Immature natural killer cell (primary cell): Measurements from ENCODE around the gene CACNA1A. TPM values are rescaled to one million over a fixed set of nuclear protein-coding genes. Genes with fewer than 3 reads are reported as not detected.
A peak's percentile ranks its signal among the peaks of the same experiment; 100 is the strongest.
"Not testable (repeated sequence)": the region's sequence is repeated elsewhere in the genome, so short reads cannot be mapped to it uniquely, and the experiment has no call there.

Experiments
- DNase-seq, 3 donors: peaks; one replicate each; pipeline ENCODE4 v3.0.0; 2022; ENCODE audit warnings: mixed read lengths in 1 of 3
- H3K27ac Mint-ChIP-seq, 6 donors: one replicate each; pipeline ENCODE4 v1.8.0; 2020; ENCODE audit warnings: mixed read lengths in 6 of 6, mild to moderate bottlenecking in 5 of 6, inconsistent platforms in 4 of 6, moderate library complexity in 3 of 6
- H3K27me3 Mint-ChIP-seq, 3 donors: one replicate each; pipeline ENCODE4 v1.8.0; 2020 to 2021; ENCODE audit warnings: low read depth in 3 of 3, mild to moderate bottlenecking in 3 of 3, mixed read lengths in 3 of 3, moderate library complexity in 3 of 3, inconsistent platforms in 1 of 3
- H3K36me3 Mint-ChIP-seq, 3 donors: one replicate each; pipeline ENCODE4 v1.8.0; 2020; ENCODE audit warnings: mixed read lengths in 3 of 3, inconsistent platforms in 2 of 3, mild to moderate bottlenecking in 2 of 3
- H3K4me1 Mint-ChIP-seq, 2 donors: one replicate each; pipeline ENCODE4 v1.8.0; 2020; ENCODE audit warnings: inconsistent platforms in 2 of 2, mild to moderate bottlenecking in 2 of 2, mixed read lengths in 2 of 2, moderate library complexity in 1 of 2
- H3K4me3 Mint-ChIP-seq, 5 donors: one replicate each; pipeline ENCODE4 v1.8.0; 2020; ENCODE audit warnings: mild to moderate bottlenecking in 5 of 5, mixed read lengths in 5 of 5, inconsistent platforms in 3 of 5, moderate library complexity in 3 of 5
- H3K9me3 Mint-ChIP-seq, 6 donors: one replicate each; pipeline ENCODE4 v1.8.0; 2020; ENCODE audit warnings: mild to moderate bottlenecking in 6 of 6, mixed read lengths in 6 of 6, inconsistent platforms in 4 of 6, moderate library complexity in 3 of 6
- polyA plus RNA-seq, 3 donors: library from polyadenylated mRNA; unstranded; fragments of 300-500 nt; fragmentation: Illumina TruSeq; gene quantifications; one replicate each; pipeline ENCODE4 v1.2.3, GENCODE V29; 2021

CACNA1A gene
- polyA plus RNA-seq, 3 donors from 2014 or later, result 0.12 to 1.4 TPM; not detected in 1

- no peaks in the 10 kb centered on the region for H3K36me3 Mint-ChIP-seq
- H3K27ac Mint-ChIP-seq, result peak overlapping the region; percentile 12 to 40 (median 32)
- peaks cover 2 to 16% (median 6%) of the 10 kb centered on the region in 3 donors for H3K27me3 Mint-ChIP-seq
- peak; percentile 69 to 77 (median 75) for DNase-seq
- H3K4me1 Mint-ChIP-seq, result peaks cover 10 to 18% of the 10 kb centered on the region in 2 donors
- H3K9me3 Mint-ChIP-seq, result peaks cover 0 to 2% (median 0%) of the 10 kb centered on the region in 6 donors
- peak overlapping the region in 4 of 5 donors; percentile 26 to 63 (median 52) for H3K4me3 Mint-ChIP-seq
Measured at GRCh38 chr19:13277104-13277809, 229.0 kb downstream of the CACNA1A start.

- H3K27ac Mint-ChIP-seq, result no peak overlapping the region
- H3K4me3 Mint-ChIP-seq, result no peak overlapping the region
- peaks cover 0 to 2% (median 0%) of the 10 kb centered on the region in 6 donors for H3K9me3 Mint-ChIP-seq
- H3K27me3 Mint-ChIP-seq, result peaks cover 4 to 16% (median 6%) of the 10 kb centered on the region in 3 donors
- no peak for DNase-seq
- H3K36me3 Mint-ChIP-seq, result no peaks in the 10 kb centered on the region
- H3K4me1 Mint-ChIP-seq, result peaks cover 10 to 18% of the 10 kb centered on the region in 2 donors
Measured at GRCh38 chr19:13275016-13275722, 231.1 kb downstream of the CACNA1A start.

GRCh38 chr19:13270514-13271105 is 235.7 kb downstream of the CACNA1A start:
- H3K27me3 Mint-ChIP-seq, result peaks cover 0 to 4% (median 2%) of the 10 kb centered on the region in 3 donors

DNA sequence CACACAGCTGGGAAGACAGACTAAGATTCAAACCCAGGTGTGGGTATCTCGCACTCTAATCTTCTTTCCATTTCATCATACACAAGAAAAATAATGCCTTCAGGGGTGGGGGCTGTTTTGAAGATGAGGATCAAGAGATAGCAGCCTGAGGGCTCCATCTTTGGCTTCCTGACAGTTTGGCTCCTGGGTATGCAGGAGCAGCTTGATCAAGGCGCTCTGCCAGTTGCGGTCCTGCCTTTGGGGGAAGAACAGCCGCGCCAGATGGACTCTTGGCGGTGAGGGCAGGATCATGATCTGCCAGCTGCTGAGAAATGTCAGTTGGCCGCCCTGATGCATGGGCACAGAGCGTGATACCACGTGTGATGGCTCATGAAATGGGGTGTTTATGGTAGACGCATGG is 236.9 kb downstream of the CACNA1A start:
- Mint-ChIP-seq H3K27ac (no peak overlapping the region), H3K4me1 (no peaks in the 10 kb centered on the region), H3K4me3 (no peak overlapping the region), H3K36me3 (no peaks in the 10 kb centered on the region), H3K9me3 (peaks cover 0 to 2% (median 0%) of the 10 kb centered on the region in 6 donors), H3K27me3 (peaks cover 0 to 4% (median 2%) of the 10 kb centered on the region in 3 donors)
- DNase-seq, result no peak

More at GRCh38 chr19:13270514-13271105, 235.7 kb downstream of the CACNA1A start:
- H3K4me1 Mint-ChIP-seq, result no peaks in the 10 kb centered on the region
- no peaks in the 10 kb centered on the region for H3K36me3 Mint-ChIP-seq
- H3K9me3 Mint-ChIP-seq, result peaks cover 0 to 2% (median 0%) of the 10 kb centered on the region in 6 donors
- no peak overlapping the region for H3K4me3 Mint-ChIP-seq
- no peak for DNase-seq
- no peak overlapping the region for H3K27ac Mint-ChIP-seq

DNA sequence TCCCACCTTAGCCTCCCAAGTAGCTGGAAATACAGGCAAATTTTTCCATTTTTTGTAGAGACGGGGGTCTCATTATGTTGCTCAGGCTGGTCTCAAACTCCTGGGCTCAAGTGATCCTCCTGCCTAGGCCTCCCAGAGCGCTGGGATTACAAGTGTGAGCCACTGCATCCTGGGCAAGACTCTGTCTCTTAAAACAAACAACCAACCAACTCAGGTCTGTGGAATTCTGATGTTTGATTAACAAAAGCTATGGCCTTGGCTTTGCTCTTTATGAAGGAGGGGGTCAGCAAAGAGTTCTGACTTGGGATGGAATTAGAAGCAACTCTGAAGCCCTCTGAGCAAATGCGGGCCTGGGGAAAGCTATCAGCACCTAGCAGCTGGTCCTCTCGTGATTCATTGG is 238.4 kb downstream of the CACNA1A start:
- no peak overlapping the region for H3K4me3 Mint-ChIP-seq
- no peaks in the 10 kb centered on the region for H3K4me1 Mint-ChIP-seq
- no peak for DNase-seq
- no peak overlapping the region for H3K27ac Mint-ChIP-seq
- no peaks in the 10 kb centered on the region for H3K36me3 Mint-ChIP-seq
- peaks cover 0 to 2% (median 0%) of the 10 kb centered on the region in 6 donors for H3K9me3 Mint-ChIP-seq
- H3K27me3 Mint-ChIP-seq, result peaks cover 0 to 4% (median 0%) of the 10 kb centered on the region in 3 donors

- no peak for DNase-seq
- Mint-ChIP-seq H3K27me3 (peaks cover 0 to 2% (median 0%) of the 10 kb centered on the region in 3 donors), H3K4me3 (no peak overlapping the region), H3K27ac (no peak overlapping the region), H3K9me3 (no peaks in the 10 kb centered on the region), H3K4me1 (no peaks in the 10 kb centered on the region), H3K36me3 (no peaks in the 10 kb centered on the region)
Measured at GRCh38 chr19:13267131-13267530, 239.1 kb downstream of the CACNA1A start.

DNA sequence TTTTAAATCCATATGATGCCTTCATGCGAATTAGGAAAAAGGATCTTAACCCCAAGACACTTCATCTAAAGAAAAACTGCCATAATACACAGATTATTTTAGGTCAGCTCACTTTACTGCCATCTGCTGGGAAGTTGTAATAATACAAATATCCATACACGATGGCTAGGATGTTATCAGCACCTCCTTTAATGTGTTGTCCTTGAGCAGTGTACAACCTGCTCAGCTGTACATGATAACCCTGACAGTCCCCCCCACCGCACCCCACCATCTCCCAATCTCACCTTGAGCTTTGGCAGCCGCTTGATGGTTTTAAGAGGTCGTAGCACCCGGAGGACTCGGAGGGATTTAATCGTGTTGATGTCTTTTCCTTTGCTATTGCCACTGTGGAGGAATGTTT is 243.8 kb downstream of the CACNA1A start:
- peaks cover 2 to 11% (median 8%) of the 10 kb centered on the region in 3 donors for H3K27me3 Mint-ChIP-seq
- peak; percentile 30 to 50 (median 50) for DNase-seq

GRCh38 chr19:13260883-13261653 is 245.2 kb downstream of the CACNA1A start:
- no peak for DNase-seq
- Mint-ChIP-seq H3K9me3 (peaks cover 0 to 2% (median 0%) of the 10 kb centered on the region in 6 donors), H3K36me3 (peaks cover 0 to 4% (median 0%) of the 10 kb centered on the region in 3 donors), H3K4me1 (no peaks in the 10 kb centered on the region), H3K27ac (no peak overlapping the region), H3K4me3 (no peak overlapping the region), H3K27me3 (peaks cover 5 to 18% (median 8%) of the 10 kb centered on the region in 3 donors)

More for the DNA sequence above, 243.8 kb downstream of the CACNA1A start:
- Mint-ChIP-seq H3K36me3 (peaks cover 0 to 4% (median 0%) of the 10 kb centered on the region in 3 donors), H3K9me3 (no peaks in the 10 kb centered on the region), H3K27ac (no peak overlapping the region), H3K4me1 (no peaks in the 10 kb centered on the region), H3K4me3 (no peak overlapping the region)

DNA sequence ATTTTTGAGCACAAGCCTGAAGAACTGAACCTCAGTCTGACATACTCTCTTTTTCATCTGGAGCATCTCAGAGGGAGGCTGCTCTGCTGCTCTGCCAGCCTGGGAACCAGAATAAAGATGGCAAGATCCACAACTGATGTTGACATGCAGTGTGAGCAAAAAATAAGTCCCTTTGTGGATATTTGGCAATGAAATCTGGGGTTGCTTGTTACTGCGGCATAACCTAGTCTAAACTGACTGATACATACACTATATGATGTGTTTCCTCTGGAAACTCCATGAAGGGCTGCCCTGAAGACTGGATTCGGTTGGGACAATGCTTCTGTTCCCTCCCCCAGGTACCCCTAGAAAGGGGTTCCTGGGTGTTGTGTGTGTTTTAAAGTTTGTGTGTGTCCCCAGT is 249.4 kb downstream of the CACNA1A start:
- Mint-ChIP-seq H3K36me3 (peaks cover 0 to 4% (median 0%) of the 10 kb centered on the region in 3 donors), H3K4me1 (no peaks in the 10 kb centered on the region), H3K9me3 (peaks cover 0 to 2% (median 0%) of the 10 kb centered on the region in 6 donors), H3K27ac (no peak overlapping the region), H3K4me3 (no peak overlapping the region), H3K27me3 (peaks cover 6 to 21% (median 7%) of the 10 kb centered on the region in 3 donors)
- no peak for DNase-seq

DNA sequence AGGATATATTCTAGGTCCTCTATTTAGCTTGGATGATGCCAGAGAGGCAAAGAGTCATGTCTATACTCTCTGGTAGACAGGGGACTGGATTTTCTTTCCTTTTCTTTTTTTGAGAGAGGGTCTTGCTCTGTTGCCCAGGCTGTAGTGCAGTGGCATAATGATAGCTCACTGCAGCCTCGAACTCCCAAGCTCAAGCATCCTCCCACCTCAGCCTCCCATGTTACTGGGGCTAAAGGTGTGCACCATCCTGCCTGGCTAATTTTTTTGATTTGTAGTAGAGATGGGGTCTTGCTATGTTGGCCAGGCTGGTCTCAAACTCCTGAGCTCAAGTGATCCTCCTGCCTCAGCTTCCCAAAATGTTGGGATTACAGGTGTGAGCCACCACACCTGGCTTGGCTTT is 249.9 kb downstream of the CACNA1A start:
- not testable (repeated sequence) for H3K4me3 Mint-ChIP-seq, DNase-seq, H3K36me3 Mint-ChIP-seq, H3K4me1 Mint-ChIP-seq, H3K27ac Mint-ChIP-seq, H3K9me3 Mint-ChIP-seq
- peaks cover 6 to 21% (median 7%) of the 10 kb centered on the region in 3 donors for H3K27me3 Mint-ChIP-seq

DNA sequence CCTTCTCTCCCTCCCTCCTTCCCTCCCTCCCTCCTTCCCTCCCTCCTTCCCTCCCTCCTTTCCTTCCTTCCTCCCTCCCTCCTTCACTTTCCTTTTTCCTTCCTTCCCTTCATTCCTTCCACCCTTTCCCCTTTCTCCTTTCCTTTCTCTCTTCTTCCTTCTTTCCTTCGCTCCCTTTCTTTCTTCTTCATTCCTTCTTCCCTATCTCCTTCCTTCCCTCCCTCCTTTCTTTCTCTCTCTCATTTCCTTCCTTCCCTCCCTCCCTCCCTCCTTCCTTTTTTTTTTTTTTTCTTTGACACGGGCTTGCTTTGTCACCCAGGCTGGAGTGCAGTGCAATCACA is 250.6 kb downstream of the CACNA1A start:
- H3K36me3 Mint-ChIP-seq, result peaks cover 0 to 4% (median 0%) of the 10 kb centered on the region in 3 donors
- H3K27me3 Mint-ChIP-seq, result peaks cover 6 to 21% (median 9%) of the 10 kb centered on the region in 3 donors
- no peak overlapping the region for H3K27ac Mint-ChIP-seq
- peaks cover 0 to 2% (median 0%) of the 10 kb centered on the region in 6 donors for H3K9me3 Mint-ChIP-seq
- no peaks in the 10 kb centered on the region for H3K4me1 Mint-ChIP-seq
- H3K4me3 Mint-ChIP-seq, result no peak overlapping the region
- no peak for DNase-seq

DNA sequence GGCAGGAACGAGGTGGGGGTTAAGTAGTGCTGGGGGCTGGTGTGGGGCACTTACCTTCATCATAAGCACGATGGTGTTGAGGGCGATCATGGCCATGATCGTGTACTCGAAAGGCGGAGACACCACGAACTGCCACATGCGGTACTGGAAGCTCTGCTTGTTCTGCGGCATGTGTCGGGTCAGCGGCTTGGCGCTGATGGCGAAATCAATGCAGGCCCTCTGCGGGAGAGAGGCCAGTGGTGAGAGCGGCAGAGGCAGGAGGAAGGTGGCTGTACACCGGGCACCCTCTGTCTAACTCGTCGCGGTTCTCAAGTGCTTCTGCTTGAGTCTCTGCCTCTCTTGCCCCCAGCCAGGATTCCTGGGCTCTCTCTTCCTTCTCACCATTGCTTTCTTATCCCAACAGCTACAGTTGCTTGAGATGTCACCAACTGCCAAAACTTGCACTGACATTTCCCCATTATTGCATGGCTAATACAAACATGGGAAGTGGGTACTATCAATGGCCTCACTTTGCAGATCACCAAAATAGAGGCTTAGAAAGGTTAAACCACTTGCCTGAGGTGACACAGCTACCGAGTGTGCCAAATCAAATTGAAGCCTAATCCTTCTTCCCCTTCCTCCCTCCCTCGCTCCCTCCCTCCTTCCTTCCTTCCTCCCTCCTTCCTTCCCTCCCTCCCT is 251.1 kb downstream of the CACNA1A start:
- H3K4me3 Mint-ChIP-seq, result no peak overlapping the region
- H3K27ac Mint-ChIP-seq, result no peak overlapping the region
- H3K4me1 Mint-ChIP-seq, result no peaks in the 10 kb centered on the region
- H3K9me3 Mint-ChIP-seq, result peaks cover 0 to 2% (median 0%) of the 10 kb centered on the region in 6 donors
- no peak for DNase-seq
- H3K36me3 Mint-ChIP-seq, result peaks cover 0 to 4% (median 0%) of the 10 kb centered on the region in 3 donors
- H3K27me3 Mint-ChIP-seq, result peaks cover 6 to 21% (median 9%) of the 10 kb centered on the region in 3 donors
